GM12801 (cell line): Measurements from ENCODE around the gene SH2D3C.

ENCODE experiments used
- CTCF ChIP-seq: IDR thresholded peaks from one replicate; pipeline ENCODE4 v1.5.1; 2011; ENCODE audit warnings: control low read depth; ENCODE audit not compliant: insufficient read length; ENCODE audit errors: extremely low read depth

Gene SH2D3C

DNA sequence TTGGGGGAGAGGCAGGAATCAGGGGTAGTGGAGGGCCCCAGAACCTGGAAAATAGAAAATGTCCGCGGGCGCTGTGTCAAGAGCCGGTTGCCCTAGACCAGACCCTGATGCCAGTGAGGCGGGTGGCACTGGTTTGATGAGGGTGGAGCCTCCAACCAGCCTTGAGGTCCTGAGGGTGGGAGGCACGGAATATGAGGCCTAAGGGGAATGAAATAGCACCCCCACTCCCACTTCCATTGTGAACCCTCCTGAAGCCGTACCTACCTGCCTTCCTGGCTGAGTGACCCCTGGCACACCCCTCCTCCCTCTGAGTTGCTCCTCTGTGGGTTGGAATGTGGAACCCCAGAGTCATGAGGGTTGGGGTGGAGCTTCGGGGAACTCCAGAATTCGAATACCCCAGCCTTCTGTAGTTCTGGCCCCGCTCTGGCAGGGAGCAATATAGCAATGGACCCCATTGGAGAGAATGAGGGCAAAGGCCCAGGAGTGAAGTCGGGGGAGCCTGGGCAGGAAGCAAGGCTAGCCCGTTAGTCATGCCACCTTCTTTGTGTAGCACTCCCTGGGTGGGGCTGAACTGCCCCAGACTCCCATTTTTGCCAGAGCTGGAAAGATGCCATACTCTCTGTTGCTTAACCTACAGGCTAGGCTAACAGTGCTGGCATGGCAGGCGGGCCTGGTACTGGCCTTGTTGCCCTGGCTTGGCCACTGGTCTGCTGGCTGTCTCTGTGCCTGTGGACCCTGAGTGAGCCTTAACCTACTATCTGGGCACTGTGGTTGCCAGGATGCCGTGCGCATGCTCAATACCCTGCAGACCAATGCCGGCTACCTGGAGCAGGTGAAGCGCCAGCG, 25.3 kb upstream of the SH2D3C start:
- no peak for TF ChIP-seq CTCF

DNA sequence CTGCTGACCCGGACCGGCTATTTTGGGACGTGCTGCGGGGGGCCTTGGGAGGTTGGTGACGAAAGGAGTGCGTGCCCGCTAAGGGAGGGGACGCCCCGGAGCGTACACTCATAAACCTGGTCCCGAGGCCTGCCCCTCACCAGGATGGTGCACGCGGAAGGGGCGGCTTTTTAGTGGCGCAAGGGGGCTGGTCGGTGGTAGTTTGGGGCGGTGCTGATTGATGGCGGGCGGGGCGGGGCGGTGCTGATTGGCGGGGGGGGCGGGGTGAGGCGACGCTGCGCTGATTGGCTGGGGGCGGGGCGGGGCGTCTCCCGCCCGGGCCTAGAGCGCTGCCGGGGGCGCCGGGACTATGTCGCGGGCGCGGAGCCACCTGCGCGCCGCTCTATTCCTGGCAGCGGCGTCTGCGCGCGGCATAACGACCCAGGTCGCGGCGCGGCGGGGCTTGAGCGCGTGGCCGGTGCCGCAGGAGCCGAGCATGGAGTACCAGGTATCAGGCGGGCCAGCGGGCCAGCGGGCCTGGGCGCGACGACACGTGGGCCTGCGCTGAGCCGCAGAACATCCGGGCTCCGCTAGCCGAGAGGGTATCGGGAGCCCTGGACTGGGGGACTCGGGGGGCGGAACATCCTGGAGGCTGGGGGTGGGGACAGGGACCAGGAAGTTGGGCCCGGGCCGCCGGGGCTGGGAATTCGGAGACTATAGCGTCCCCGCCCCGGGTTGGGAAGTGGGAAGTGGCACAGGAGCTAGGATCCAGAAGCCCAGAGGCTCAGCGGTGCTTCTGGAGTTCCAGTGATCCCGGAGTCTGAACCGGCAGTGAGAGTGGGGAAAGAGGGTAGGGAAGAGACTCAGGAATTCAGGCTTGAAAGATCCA, 24.3 kb upstream of the SH2D3C start, which contains the start of gene FPGS:
Gene FPGS (plus strand): TSS at position 307 of the 868 bp plus-strand sequence. CDS start 43 bp downstream, at position 350.
- no peak for TF ChIP-seq CTCF

DNA sequence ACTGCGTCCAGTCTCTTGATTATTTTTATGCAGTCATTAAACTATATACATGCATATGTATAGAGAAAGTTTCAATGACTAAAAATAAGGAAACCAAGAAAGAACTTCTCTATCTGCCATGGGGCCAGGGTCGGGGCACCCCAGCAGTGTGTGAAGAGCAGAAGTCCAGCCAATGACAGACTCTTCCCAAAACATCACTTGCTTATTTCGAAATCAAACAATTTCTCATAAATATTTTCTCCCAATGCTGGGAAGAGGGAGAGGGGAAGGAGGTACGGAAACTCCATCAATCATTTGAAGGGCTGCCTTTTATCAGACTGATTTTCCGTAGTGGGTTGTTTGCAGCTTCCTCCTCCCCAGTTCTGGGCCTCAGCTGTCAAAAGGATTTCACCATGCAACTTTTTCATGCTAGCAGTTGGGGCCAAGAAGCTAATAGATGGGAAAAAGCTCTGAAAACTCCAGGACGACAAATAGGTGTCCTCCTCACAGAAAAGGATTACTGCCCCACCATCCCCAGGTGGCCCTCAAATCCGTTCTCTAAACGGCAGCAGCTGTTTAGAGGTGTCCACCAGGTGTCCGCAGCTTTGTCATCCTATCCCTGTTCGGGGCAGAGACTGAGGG, 23.6 kb upstream of the SH2D3C start:
- TF ChIP-seq CTCF, result no peak

DNA sequence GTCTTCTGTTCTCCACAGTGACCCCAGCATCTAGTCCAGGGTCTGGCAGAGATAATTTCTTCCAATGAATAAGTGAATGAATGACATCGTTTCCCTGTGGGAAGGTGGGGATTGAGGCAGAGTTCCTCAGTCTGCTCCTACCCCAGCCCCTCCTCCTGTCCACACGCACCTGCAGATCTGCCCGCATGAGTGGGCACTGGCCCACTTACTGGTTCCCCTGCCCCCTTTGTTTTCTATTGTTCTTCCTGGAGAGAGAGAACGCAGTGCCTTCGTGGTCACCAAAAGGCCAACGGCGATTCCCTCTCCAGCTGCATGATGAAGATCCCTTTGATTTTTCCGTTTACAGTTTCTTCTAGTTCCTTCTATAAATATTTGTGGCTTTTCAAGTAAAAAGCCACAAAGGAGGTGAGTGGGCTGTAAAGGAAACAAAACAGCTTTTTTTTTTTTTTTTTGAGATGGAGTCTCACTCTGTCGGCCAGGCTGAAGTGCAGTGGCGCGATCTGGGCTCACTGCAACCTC, 18.4 kb upstream of the SH2D3C start:
- no peak for TF ChIP-seq CTCF

DNA sequence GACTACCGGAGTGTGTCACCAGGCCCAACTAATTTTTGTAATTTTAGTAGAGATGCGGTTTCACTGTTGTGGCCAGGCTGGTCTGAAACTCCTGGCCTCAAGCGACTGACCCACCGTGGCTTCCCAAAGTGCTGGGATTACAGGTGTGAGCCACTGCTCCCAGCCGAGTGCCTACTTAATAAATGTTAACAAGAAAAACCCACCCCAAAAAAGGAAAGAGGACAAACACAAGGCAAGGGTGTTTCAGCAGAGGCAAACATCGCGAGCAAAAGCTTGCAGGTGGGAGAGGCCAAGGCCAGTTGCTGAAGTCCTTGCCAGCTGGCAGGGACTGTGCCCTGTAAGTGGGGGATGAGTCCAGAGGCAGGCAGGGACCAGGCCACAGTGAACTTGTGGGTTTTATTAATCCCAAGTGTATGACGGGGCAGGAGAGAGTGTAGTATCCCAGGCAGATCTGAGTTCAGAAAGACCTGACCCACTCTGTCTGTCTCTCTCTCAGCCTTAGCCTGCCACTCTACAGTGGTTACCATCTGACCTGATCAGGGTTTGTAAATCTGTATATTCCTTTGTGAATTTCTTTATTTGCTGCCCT, 17.9 kb upstream of the SH2D3C start:
- no peak for TF ChIP-seq CTCF

DNA sequence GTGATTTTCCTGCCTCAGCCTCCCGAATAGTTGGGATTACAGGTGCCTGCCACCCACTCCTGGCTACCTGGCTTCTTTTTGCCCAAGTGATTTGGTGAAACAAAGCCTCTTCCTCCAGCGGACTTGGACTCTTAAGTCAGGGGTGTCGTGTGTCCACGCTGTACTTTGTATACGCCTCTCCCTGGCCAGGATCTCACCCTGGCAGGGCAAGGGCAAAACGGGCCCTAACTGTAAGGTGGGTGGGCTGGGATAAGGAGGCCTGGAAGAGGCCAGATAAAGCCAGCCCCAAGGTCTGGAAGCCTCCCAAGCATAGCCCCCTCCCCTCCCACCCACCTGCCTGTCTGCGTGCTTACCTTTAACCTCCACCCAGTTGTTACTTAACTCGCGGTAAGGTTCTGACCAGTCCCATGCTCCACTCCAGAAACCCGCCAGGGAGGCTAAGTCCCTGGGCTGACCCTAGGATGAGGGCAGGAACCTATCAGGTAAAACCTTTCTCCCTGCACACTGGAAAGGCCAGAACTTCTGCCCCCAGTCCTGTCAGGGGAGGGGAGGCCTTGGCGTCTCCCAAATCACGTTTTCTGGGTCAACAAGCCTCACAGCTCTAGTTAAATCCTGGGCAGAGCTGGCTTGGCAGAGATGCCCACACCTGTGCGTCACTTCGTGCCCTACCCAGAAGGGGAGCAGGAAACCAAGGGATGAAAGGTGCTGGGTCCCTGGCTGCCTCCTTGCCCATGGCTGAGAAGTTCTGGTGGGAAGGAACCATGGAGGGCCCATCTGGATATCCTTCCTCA, 15.7 kb upstream of the SH2D3C start:
- no peak for TF ChIP-seq CTCF
